Ramos (cell line): ENCODE measurements around the gene GPR153.
"Not testable (repeated sequence)": the region's sequence is repeated elsewhere in the genome, so short reads cannot be mapped to it uniquely, and the experiment has no call there.

Experiments used
- in situ Hi-C: fragments of 300-500 bp; cut with MboI; formaldehyde crosslinking; loops from one replicate; pipeline ENCODE4 v1.14.3; 2022; ENCODE audit warnings: low sequenced_read_pairs; ENCODE audit not compliant: unreplicated experiment

Gene GPR153

GRCh38 chr1:6260961-6261614, at the start of gene GPR153:
TSS of gene GPR153 (minus strand) at chr1:6261098. CDS start at chr1:6254905, 6,193 bp downstream.
- in situ Hi-C loops = no loop called here

GRCh38 chr1:6310116-6310848, 49.4 kb upstream of the GPR153 start:
- in situ Hi-C loops = no loop called here

DNA sequence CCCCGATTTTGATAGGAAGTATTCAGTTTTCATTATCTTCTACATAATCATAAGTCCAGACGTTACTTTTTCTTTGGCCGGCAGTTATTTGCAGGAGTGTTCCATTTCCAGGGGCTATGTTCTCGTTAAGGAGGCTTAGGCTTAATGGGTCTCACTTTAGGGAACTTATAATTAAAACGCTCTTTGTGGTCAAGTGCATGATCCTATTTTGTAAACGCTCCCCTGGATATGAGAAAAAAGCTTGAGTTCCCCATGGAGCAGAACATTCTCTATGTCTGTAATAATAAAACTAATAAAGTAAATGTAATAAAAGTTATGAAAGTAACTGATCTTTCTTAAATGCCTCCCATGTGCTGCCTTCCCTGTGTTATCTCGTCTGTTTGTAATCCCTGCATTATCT, 48.7 kb upstream of the GPR153 start:
- in situ Hi-C loops = no loop called here

DNA sequence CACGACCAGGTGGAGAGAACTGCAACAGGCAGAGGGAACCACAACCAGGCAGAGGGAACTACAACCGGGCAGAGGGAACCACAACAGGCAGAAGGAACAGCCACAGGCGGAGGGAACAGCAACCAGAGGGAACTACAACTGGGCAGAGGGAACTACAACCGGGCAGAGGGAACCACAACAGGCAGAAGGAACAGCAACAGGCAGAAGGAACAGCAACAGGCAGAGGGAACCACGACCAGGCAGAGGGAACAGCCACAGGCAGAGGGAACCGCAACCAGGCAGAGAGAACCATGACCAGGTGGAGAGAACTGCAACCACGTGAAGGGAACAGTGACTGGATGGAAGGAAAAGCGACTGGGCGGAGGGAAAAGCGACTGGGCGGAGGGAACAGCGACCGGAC, 47.6 kb upstream of the GPR153 start:
- in situ Hi-C loops = no loop called here

GRCh38 chr1:6307682-6308081, 46.8 kb upstream of the GPR153 start:
- in situ Hi-C loops = not testable (repeated sequence)

DNA sequence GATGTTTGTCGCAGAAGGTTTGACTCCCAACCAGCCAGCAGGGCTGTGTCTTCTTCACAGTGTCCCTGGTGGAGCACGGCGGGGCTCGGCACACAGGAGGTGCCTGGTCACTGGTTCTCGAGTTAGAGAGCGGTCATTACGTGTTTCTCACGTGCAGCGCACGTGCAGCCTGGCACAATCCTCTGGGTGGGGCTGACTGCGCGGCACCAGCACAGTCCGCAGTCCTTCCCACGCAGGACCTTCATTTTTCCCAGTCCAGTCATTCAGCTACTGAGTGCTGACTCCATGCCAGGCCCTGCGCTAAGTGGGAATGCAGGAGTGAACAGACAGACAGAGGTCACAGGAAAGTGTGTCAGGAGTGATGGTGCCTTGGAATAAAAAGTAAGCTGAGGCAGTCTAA, 46.2 kb upstream of the GPR153 start:
- in situ Hi-C loops = no loop called here

GRCh38 chr1:6303397-6304012, 42.6 kb upstream of the GPR153 start:
- in situ Hi-C loops = no loop called here

DNA sequence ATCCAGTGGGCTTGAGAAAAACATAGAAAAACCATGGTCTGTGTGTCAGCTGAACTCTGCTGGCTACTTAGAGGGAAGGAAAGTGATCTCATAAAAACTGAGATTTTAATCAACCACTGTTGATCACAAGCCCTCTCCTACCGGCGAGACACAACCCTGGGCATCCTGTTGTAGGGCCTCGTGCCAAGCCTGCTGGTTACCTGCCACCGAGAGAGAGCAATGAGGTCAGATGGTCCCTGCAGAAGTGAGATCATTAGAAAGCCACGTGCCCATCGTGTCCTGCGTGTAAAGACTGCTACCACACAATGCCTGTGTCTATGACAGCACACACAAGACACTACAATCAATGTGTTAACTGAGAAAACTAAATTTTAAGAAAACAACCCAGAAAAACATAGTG, 41.7 kb upstream of the GPR153 start:
- in situ Hi-C loops = no loop called here

GRCh38 chr1:6301526-6301925, 40.6 kb upstream of the GPR153 start:
- in situ Hi-C loops = no loop called here

- in situ Hi-C loops = no loop called here
These were observed 39.6 kb upstream of the GPR153 start for GRCh38 chr1:6300342-6301048.

GRCh38 chr1:6299557-6300165, 38.8 kb upstream of the GPR153 start:
- in situ Hi-C loops = no loop called here

DNA sequence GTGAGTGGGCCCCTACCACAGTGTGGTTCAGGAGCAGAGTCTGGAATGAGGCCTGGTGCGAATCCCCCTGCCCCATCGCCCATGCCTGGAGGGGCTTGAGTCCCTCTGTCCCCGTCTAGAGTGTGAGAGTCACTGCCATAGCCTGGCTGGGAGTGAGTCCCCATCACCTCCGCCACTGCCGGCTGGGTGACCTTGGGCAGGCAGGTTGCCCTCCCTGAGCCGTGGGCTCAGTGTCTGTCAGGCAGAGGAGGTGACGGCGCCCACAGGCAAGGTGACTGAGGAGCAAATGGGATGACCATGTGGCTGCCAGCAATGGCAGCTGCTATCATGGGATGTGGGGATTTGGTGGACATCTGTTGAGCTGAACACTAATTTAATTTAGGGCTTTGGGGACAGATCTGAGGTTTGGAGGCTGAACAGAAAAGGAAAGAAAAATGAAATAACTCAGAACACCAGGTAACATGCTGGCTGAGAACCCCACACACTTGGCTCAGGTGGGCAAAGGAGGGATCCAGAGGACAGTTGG, 38.1 kb upstream of the GPR153 start:
- in situ Hi-C loops = no loop called here

DNA sequence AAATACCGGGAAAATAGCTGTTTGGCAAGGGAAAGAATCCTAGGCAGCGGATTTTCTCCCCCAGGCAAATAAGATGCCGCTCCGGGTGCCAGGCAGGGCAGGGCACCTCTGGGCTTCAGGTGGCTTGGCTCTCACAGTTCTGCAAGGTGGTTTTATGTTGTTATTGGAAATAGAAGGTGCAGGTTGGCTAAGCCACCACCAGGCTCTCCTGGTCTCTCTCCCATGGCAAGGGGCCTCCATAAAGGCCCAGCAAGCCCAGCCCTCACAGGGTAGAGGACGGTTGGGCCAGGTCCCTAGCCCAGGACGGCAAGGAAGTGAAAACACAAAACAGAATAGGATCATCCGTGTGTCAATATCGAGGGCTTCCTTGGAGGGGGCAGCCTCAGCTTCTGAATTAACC, 37.6 kb upstream of the GPR153 start:
- in situ Hi-C loops = no loop called here

DNA sequence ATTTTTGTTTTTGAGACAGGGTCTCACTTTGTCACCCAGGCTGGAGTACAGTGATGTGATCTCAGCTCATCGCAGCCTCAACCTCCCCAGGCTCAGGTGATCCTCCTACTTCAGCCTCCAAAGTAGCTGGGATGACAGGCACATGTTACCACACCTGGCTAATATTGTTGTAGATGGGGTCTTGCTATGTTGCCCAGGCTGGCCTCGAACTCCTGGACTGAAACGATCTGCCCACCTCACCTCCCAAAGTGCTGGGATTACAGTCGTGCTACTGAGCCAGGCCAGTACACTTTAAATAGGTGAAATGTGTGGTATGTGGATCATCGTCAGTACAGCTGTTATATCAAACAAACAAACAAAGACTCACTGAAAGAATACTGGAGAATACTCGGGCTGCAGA, 35.0 kb upstream of the GPR153 start:
- in situ Hi-C loops = no loop called here

GRCh38 chr1:6294890-6295556, 34.1 kb upstream of the GPR153 start:
- in situ Hi-C loops = no loop called here

DNA sequence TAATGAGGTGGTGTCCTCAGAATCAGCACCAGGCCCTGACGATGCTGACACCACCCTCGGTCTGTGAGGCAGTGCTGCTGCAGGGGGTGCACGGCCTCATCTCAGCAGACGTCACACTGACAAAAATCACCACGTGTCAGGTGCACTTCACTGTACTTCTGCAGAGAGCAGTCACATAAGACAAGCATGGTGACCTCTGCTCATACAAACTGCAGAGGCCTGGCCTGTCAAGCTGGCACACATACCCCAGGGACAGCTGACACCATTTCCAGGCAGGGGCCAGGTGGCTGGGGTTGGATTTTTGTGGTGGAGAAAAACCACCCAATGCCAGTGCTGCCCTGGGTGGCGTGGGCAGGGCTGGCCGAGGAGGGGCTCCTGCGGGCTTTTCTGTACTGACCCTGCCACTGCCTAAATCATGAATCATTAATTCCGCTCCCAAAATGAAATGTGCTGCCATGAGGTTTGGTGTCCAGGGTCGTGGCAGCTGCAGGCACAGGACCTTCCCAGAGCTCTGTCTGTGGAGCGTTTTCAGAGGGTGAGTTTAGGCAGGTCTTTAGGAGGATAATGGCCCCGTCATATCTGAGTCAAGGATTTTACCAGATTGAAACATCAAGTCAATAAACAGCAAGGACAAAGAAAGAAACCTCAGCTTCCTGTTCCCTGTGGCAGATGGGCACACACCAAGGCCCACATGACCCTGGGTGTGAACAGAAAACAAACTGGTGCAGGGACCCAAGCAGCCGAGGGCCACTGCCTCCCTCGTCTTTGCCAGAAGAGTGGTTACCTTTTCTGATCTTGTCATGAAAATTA, 33.4 kb upstream of the GPR153 start:
- in situ Hi-C loops = no loop called here

- in situ Hi-C loops = no loop called here
These were observed 31.2 kb upstream of the GPR153 start for GRCh38 chr1:6292102-6292501.

DNA sequence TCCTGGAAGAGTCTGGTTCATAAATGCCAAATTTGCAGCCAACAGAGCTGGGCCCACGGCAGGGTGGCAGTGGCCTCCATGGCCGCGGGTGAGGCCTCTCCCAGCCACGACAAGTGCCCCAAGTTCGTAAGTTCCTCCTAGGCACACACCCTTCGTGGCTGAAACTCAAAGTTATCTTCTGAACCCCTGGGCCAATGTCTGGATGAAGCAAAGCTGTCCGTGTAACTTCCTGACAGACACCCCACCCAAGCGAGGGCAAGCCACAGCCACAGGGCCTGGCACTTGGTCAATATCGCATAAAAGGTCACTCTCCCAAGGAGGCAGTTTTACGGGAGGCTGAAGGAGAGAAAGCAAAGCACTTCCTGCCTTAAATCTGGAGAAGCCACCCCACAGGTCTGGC, 27.8 kb upstream of the GPR153 start:
- in situ Hi-C loops = no loop called here

DNA sequence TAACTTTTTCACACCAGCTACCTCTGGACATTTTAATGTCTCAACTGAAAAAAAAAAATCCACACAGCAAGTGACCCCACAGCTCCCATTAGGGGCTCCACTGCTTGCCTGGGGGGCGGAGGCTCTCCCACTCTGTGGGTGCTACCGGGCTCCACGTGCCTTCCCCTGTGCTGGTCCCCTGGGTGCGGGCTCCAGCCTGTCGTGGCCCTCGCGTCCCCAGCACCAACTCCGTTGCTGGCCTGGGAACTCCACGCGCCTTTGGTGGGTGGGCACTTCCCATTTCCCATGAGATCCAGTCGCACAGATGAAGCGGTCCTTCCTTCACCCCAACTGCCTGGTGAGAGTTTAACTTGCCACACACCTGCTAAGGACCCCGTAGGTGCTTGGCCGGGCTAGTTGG, 27.1 kb upstream of the GPR153 start:
- in situ Hi-C loops = no loop called here
